ENCODE data around the gene SCO2.

The SCO2 gene

DNA sequence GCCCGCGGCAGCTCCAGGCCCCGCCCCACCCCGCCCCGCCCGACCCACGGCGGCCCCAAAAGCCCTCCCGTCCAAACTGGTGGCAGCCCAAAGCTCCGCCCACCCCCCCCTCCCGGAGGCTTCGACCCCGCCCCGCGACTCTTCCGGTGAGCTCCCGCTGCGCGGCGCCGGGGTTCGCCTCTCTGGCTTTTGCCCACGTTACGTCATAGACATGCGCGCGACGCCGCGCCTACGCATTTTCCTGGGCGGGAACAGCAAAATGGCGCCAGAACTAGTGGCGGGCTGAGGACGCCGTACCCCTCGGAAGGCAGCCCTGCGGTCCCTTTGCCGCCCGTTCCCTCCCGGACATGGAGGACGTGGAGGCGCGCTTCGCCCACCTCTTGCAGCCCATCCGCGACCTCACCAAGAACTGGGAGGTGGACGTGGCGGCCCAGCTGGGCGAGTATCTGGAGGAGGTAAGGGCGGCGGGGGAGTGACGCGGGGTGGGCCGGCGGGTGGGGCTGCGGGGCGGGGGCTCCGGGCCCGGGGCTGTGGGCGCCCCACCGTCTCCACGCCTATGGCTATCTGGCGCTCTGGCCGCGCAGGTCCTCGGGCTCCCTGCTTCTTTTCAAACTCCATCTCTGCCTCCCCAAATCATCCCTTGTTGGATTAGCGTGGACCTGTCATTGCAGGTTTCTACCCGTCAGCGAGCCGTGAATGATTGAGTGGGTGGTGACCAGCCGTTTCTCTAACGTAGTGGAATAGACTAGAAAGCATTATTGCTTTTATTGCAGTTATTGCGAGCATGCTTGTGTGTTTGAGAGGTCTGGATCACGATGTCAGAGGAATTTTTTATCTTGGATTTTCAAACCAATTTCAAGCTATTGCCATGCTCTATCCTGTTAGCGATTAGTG, 17.2 kb downstream of the SCO2 start, which contains the start of gene NCAPH2:
NCAPH2 (plus strand) TSS at position 234 of the 894 bp plus-strand sequence; CDS start at position 348, 114 bp downstream.
- ChIA-PET CTCF (interaction anchor here (0.6 to 3.8 kb wide), 8 partner anchors 10 to 265 kb away, joined by 3 to 32 read pairs (median 6); partner anchors contain the start of genes SCO2 and SYCE3), POLR2A (interaction anchor here (0.5 to 6.0 kb wide), 28 partner anchors 10 to 265 kb away, joined by 3 to 189 read pairs (median 5); partner anchors contain the start of genes ARSA, CHKB, HDAC10 and KLHDC7B)
- Histone ChIP-seq H3K36me3 (ENCODE audit: control insufficient read depth in 2 of 2, insufficient read depth in 1 of 2, low read length in 2 of 2) (peaks cover 6 to 42% of the 10 kb centered on the region in 2 experiments; a peak in 2 of 3 replicates), H3K9me3 (ENCODE audit: control insufficient read depth, insufficient read depth, low read depth, low read length) (no peaks in the 10 kb centered on the region), H3K4me1 (ENCODE audit: control insufficient read depth, insufficient read depth, low read length) (peaks cover 8% of the 10 kb centered on the region), H3K4me3 (ENCODE audit: low read depth, low read length) (peak within 1 kb of the TSS; percentile 100), H3K27ac (ENCODE audit: extremely low read depth, low read depth, low read length) (peak within 1 kb of the TSS; percentile 97)
- TF ChIP-seq ZNF76 (tag by site-specific recombination; IDR thresholded peaks at IDR 0.05; ENCODE audit: borderline replicate concordance, low read depth) (peak; percentile 73), ZSCAN30 (tag by site-specific recombination; IDR thresholded peaks at IDR 0.05) (peak; percentile 86), ZNF501 (tag by site-specific recombination; IDR thresholded peaks at IDR 0.05) (peak; percentile 86), ZNF660 (tag by site-specific recombination; IDR thresholded peaks at IDR 0.05) (peak; percentile 77; the same call in 1 of the 2 replicates), ZNF174 (tag by site-specific recombination; IDR thresholded peaks at IDR 0.05) (no peak), ZNF664 (tag by site-specific recombination; IDR thresholded peaks at IDR 0.05) (no peak), ZNF561 (tag by site-specific recombination; IDR thresholded peaks at IDR 0.05; ENCODE audit: borderline replicate concordance) (0 out of 2 replicates have a peak, but pooled peaks have one; percentile 34), ZIC2 (tag by site-specific recombination; IDR thresholded peaks at IDR 0.05) (peak; percentile 64; the same call in 1 of the 2 replicates), ZNF2 (tag by site-specific recombination; IDR thresholded peaks at IDR 0.05) (0 out of 2 replicates have a peak, but pooled peaks have one; percentile 45), ZFP69B (tag by site-specific recombination; IDR thresholded peaks at IDR 0.05) (peak; percentile 71; the same call in 1 of the 2 replicates), ZNF24 (tag by site-specific recombination; IDR thresholded peaks at IDR 0.05) (peak; percentile 75; the same call in 1 of the 2 replicates), SP2 (tag by site-specific recombination; IDR thresholded peaks at IDR 0.05) (peak; percentile 87), ZNF239 (tag by site-specific recombination; IDR thresholded peaks at IDR 0.05) (0 out of 2 replicates have a peak, but pooled peaks have one; percentile 60), ZNF155 (tag by site-specific recombination; IDR thresholded peaks at IDR 0.05) (no peak), ZSCAN23 (tag by site-specific recombination; IDR thresholded peaks at IDR 0.05) (0 out of 2 replicates have a peak, but pooled peaks have one; percentile 57), ZNF175 (tag by site-specific recombination; IDR thresholded peaks at IDR 0.05) (no peak), KLF9 (tag by site-specific recombination; IDR thresholded peaks at IDR 0.05; ENCODE audit: low read depth) (peak; percentile 93), SP7 (tag by site-specific recombination; IDR thresholded peaks at IDR 0.05) (peak; percentile 84), ZNF600 (tag by site-specific recombination; IDR thresholded peaks at IDR 0.05) (peak; percentile 40; the same call in 1 of the 2 replicates), ZFP41 (tag by site-specific recombination; IDR thresholded peaks at IDR 0.05; ENCODE audit: borderline replicate concordance) (no peak)
- TF ChIP-seq, protein P1, sequence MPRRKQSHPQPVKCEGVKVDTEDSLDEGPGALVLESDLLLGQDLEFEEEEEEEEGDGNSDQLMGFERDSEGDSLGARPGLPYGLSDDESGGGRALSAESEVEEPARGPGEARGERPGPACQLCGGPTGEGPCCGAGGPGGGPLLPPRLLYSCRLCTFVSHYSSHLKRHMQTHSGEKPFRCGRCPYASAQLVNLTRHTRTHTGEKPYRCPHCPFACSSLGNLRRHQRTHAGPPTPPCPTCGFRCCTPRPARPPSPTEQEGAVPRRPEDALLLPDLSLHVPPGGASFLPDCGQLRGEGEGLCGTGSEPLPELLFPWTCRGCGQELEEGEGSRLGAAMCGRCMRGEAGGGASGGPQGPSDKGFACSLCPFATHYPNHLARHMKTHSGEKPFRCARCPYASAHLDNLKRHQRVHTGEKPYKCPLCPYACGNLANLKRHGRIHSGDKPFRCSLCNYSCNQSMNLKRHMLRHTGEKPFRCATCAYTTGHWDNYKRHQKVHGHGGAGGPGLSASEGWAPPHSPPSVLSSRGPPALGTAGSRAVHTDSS (tag by site-specific recombination; IDR thresholded peaks at IDR 0.05): no peak
- TF ChIP-seq, protein P2, sequence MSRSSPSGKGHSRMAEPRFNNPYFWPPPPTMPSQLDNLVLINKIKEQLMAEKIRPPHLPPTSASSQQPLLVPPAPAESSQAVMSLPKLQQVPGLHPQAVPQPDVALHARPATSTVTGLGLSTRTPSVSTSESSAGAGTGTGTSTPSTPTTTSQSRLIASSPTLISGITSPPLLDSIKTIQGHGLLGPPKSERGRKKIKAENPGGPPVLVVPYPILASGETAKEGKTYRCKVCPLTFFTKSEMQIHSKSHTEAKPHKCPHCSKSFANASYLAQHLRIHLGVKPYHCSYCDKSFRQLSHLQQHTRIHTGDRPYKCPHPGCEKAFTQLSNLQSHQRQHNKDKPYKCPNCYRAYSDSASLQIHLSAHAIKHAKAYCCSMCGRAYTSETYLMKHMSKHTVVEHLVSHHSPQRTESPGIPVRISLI (tag by site-specific recombination; IDR thresholded peaks at IDR 0.05): no peak
- TF ChIP-seq, protein P3, sequence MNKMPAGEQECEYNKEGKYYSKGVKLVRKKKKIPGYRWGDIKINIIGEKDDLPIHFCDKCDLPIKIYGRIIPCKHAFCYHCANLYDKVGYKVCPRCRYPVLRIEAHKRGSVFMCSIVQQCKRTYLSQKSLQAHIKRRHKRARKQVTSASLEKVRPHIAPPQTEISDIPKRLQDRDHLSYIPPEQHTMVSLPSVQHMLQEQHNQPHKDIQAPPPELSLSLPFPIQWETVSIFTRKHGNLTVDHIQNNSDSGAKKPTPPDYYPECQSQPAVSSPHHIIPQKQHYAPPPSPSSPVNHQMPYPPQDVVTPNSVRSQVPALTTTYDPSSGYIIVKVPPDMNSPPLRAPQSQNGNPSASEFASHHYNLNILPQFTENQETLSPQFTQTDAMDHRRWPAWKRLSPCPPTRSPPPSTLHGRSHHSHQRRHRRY (tag by site-specific recombination; IDR thresholded peaks at IDR 0.05): no peak
- TF ChIP-seq, protein P4, sequence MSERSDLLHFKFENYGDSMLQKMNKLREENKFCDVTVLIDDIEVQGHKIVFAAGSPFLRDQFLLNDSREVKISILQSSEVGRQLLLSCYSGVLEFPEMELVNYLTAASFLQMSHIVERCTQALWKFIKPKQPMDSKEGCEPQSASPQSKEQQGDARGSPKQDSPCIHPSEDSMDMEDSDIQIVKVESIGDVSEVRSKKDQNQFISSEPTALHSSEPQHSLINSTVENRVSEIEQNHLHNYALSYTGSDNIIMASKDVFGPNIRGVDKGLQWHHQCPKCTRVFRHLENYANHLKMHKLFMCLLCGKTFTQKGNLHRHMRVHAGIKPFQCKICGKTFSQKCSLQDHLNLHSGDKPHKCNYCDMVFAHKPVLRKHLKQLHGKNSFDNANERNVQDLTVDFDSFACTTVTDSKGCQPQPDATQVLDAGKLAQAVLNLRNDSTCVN (tag by site-specific recombination; optimal IDR thresholded peaks at IDR 0.05): peak; percentile 94
- TF ChIP-seq, protein P5, sequence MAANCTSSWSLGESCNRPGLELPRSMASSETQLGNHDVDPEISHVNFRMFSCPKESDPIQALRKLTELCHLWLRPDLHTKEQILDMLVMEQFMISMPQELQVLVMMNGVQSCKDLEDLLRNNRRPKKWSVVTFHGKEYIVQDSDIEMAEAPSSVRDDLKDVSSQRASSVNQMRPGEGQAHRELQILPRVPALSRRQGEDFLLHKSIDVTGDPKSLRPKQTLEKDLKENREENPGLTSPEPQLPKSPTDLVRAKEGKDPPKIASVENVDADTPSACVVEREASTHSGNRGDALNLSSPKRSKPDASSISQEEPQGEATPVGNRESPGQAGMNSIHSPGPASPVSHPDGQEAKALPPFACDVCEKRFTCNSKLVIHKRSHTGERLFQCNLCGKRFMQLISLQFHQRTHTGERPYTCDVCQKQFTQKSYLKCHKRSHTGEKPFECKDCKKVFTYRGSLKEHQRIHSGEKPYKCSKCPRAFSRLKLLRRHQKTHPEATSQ (tag by site-specific recombination; IDR thresholded peaks at IDR 0.05): peak; percentile 56; the same call in 1 of the 2 replicates
- TF ChIP-seq, protein P6, sequence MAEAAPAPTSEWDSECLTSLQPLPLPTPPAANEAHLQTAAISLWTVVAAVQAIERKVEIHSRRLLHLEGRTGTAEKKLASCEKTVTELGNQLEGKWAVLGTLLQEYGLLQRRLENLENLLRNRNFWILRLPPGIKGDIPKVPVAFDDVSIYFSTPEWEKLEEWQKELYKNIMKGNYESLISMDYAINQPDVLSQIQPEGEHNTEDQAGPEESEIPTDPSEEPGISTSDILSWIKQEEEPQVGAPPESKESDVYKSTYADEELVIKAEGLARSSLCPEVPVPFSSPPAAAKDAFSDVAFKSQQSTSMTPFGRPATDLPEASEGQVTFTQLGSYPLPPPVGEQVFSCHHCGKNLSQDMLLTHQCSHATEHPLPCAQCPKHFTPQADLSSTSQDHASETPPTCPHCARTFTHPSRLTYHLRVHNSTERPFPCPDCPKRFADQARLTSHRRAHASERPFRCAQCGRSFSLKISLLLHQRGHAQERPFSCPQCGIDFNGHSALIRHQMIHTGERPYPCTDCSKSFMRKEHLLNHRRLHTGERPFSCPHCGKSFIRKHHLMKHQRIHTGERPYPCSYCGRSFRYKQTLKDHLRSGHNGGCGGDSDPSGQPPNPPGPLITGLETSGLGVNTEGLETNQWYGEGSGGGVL (tag by site-specific recombination; IDR thresholded peaks at IDR 0.05): peak; percentile 60
- TF ChIP-seq, protein P7, sequence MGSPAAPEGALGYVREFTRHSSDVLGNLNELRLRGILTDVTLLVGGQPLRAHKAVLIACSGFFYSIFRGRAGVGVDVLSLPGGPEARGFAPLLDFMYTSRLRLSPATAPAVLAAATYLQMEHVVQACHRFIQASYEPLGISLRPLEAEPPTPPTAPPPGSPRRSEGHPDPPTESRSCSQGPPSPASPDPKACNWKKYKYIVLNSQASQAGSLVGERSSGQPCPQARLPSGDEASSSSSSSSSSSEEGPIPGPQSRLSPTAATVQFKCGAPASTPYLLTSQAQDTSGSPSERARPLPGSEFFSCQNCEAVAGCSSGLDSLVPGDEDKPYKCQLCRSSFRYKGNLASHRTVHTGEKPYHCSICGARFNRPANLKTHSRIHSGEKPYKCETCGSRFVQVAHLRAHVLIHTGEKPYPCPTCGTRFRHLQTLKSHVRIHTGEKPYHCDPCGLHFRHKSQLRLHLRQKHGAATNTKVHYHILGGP (tag by site-specific recombination; IDR thresholded peaks at IDR 0.05): peak; percentile 55; the same call in 1 of the 2 replicates
